Osteoblast (primary cell): Measurements from ENCODE around the gene BICRA. TPM values are rescaled to one million over a fixed set of nuclear protein-coding genes. Genes with fewer than 3 reads are reported as not detected.
A peak's percentile ranks its signal among the peaks of the same experiment; 100 is the strongest.

Experiments
- DNase-seq: peaks from one replicate; pipeline ENCODE4 v3.0.0; 2011; ENCODE audit warnings: low spot score, mixed read lengths; ENCODE audit not compliant: insufficient read length; ENCODE audit errors: missing footprints
- H2AFZ ChIP-seq: 2 replicates; pipeline ENCODE4 v1.6.0; 2011; ENCODE audit warnings: mild to moderate bottlenecking, low read length
- H3K27ac ChIP-seq: 2 replicates; pipeline ENCODE4 v1.5.1; 2011; ENCODE audit warnings: mild to moderate bottlenecking, low read depth, low read length, moderate library complexity
- H3K27me3 ChIP-seq: 2 replicates; pipeline ENCODE4 v1.6.0; 2012; ENCODE audit warnings: mild to moderate bottlenecking, control low read depth, inconsistent platforms, low read length, moderate library complexity; ENCODE audit not compliant: insufficient read depth
- H3K36me3 ChIP-seq: 2 replicates; pipeline ENCODE4 v1.5.1; 2011; ENCODE audit warnings: mild to moderate bottlenecking, low read length, control low read depth, moderate library complexity; ENCODE audit not compliant: insufficient read depth
- H3K4me1 ChIP-seq: 2 replicates; pipeline ENCODE4 v1.5.1; 2011; ENCODE audit warnings: mild to moderate bottlenecking, low read length, control low read depth, moderate library complexity; ENCODE audit not compliant: insufficient read depth
- H3K4me2 ChIP-seq: 2 replicates; pipeline ENCODE4 v1.6.0; 2011; ENCODE audit warnings: mild to moderate bottlenecking, low read length; ENCODE audit not compliant: insufficient read depth
- H3K4me3 ChIP-seq: fragments of 200-600 bp; sonication (generic); 3 replicates; pipeline ENCODE4 v1.5.1; 2012; ENCODE audit warnings: mild to moderate bottlenecking, low read length, inconsistent platforms; ENCODE audit not compliant: insufficient read depth
- H3K79me2 ChIP-seq: 2 replicates; pipeline ENCODE4 v1.6.0; 2012; ENCODE audit warnings: mild to moderate bottlenecking, low read length, control low read depth, inconsistent platforms; ENCODE audit not compliant: insufficient read depth
- H3K9me3 ChIP-seq: 2 replicates; pipeline ENCODE4 v1.5.1; 2011; ENCODE audit warnings: low read depth, low read length, control low read depth
- H4K20me1 ChIP-seq: 2 replicates; pipeline ENCODE4 v1.6.0; 2012; ENCODE audit warnings: mild to moderate bottlenecking, low read length, control low read depth; ENCODE audit not compliant: insufficient read depth
- CTCF ChIP-seq: IDR thresholded peaks from 2 replicates; pipeline ENCODE4 v1.5.1; 2011; ENCODE audit warnings: mild to moderate bottlenecking, low read depth, low read length, moderate library complexity; ENCODE audit errors: extremely low read depth
- total RNA-seq: library from RNA; depleted of rRNA; stranded (reverse); fragments of >200 nt; gene quantifications from 2 replicates; pipeline ENCODE4 v1.2.3, GENCODE V29; 2012

BICRA gene
- total RNA-seq, 1 donor = 4.7 TPM

DNA sequence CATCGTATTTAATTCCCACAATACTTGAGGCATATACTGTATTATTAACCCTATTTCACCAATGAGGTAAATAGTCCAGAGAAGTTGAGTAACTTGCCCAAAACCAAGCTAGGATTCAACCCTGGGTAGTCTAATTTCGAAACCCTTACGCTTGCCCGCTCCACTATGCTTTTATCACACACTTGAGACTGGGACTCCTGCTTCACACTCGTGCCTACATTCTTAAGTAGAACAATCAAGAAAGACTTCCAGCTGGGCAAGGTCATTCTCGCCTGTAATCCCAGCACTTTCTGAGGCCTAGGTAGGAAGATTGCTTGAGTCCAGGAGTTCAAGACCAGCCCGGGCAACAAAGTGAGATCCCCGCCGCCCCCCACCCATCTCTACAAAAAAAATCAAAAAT lies 39.6 kb upstream of the BICRA start:
- no peak for DNase-seq
- Histone ChIP-seq H4K20me1 (no peaks in the 10 kb centered on the region), H3K9me3 (no peaks in the 10 kb centered on the region), H3K4me3 (no peak overlapping the region), H3K79me2 (no peaks in the 10 kb centered on the region), H3K27ac (no peak overlapping the region), H3K27me3 (peaks cover 11% of the 10 kb centered on the region), H3K36me3 (no peaks in the 10 kb centered on the region), H3K4me2 (no peak overlapping the region), H3K4me1 (no peaks in the 10 kb centered on the region), H2AFZ (no peak overlapping the region)
- TF ChIP-seq CTCF = no peak

- Histone ChIP-seq H3K4me2 (peak overlapping the region; percentile 58), H3K27me3 (peaks cover 8% of the 10 kb centered on the region), H4K20me1 (no peaks in the 10 kb centered on the region), H3K9me3 (no peaks in the 10 kb centered on the region), H3K27ac (no peak overlapping the region), H3K79me2 (no peaks in the 10 kb centered on the region), H3K4me3 (peak overlapping the region; percentile 61), H2AFZ (no peak overlapping the region), H3K36me3 (no peaks in the 10 kb centered on the region), H3K4me1 (no peaks in the 10 kb centered on the region)
- no peak for TF ChIP-seq CTCF
- no peak for DNase-seq
Measured at GRCh38 chr19:47572635-47573034, 36.3 kb upstream of the BICRA start.

DNA sequence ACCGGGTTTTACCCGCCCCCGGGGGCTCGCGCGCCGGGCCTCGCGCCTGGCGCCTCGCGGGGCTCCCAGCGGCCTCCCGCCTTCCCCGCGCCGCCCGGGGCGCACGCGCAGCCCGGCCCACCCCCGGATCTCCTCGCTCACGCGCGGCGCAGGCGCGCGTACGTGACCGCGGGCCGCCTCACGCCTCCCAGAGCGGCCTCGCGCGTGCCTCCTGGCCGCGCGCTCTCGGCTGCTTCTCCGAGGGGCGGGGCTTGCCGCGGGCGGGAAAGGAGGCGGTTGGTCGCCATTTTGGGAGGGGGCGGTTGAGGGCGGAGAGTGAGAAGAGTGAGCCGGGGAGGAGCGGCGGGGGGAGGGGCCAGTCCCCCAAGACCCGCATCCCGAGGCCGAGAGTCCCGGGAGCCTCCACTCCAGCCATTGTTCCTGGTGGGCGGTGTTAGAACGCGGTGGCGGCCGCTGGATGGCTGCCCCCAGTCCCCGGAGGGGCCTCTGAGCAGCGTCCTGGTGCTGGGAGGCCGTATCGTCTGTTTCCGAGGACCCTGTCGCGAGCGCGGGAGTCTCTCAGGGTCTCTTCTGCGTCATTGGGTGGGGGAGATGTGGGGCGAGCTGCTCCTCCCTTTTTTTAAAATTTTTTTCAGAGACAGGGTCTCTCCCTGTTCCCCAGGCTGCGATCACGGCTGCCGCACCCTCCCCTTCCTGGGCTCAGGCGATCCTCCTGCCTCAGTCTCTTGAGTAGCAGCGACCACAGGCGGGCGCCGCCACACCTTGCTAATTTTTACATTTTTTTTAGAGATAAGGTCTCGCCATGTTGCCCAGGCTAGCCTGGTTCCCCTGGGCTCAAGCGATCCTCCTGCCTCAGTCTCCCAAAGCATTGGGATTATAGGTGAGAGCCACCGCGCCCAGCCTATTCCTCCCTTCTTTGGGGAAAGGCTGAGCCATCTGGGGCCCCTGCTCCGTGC lies 35.6 kb upstream of the BICRA start, which contains the start of gene ZNF541:
TSS of gene ZNF541 (minus strand) at position 78 of the 956 bp plus-strand sequence. CDS start 17,292 bp downstream, outside the sequence.
- peak within 1 kb of the TSS; percentile 61 for H3K4me3 ChIP-seq
- H3K79me2 ChIP-seq = no peaks in the 10 kb centered on the region
- no peak within 1 kb of the TSS for H3K27ac ChIP-seq
- DNase-seq = peak; percentile 97
- H3K9me3 ChIP-seq = no peaks in the 10 kb centered on the region
- H3K4me1 ChIP-seq = no peaks in the 10 kb centered on the region
- no peaks in the 10 kb centered on the region for H4K20me1 ChIP-seq
- no peak for TF ChIP-seq CTCF
- H2AFZ ChIP-seq = peak within 1 kb of the TSS; percentile 89
- H3K27me3 ChIP-seq = peaks cover 8% of the 10 kb centered on the region
- peak within 1 kb of the TSS; percentile 58 for H3K4me2 ChIP-seq
- H3K36me3 ChIP-seq = no peaks in the 10 kb centered on the region

GRCh38 chr19:47580397-47580796 lies 28.5 kb upstream of the BICRA start:
- DNase-seq = no peak
- no peaks in the 10 kb centered on the region for H3K27me3 ChIP-seq
- no peaks in the 10 kb centered on the region for H3K9me3 ChIP-seq
- no peaks in the 10 kb centered on the region for H4K20me1 ChIP-seq
- H3K4me2 ChIP-seq = no peak overlapping the region
- no peak for TF ChIP-seq CTCF
- H3K36me3 ChIP-seq = no peaks in the 10 kb centered on the region
- no peak overlapping the region for H3K27ac ChIP-seq
- no peak overlapping the region for H3K4me3 ChIP-seq
- H3K4me1 ChIP-seq = peaks cover 14% of the 10 kb centered on the region
- no peak overlapping the region for H2AFZ ChIP-seq
- H3K79me2 ChIP-seq = no peaks in the 10 kb centered on the region
